Neural progenitor cell (in vitro differentiated cells): ENCODE measurements around the gene NDE1. TPM values are rescaled to one million over a fixed set of nuclear protein-coding genes. Genes with fewer than 3 reads are reported as not detected.
A peak's percentile ranks its signal among the peaks of the same experiment; 100 is the strongest.

Experiments
- DNase-seq: peaks from one replicate; pipeline ENCODE4 v3.0.0-alpha.2; 2016; ENCODE audit warnings: low spot score
- H2AFZ ChIP-seq: fragments of 200-600 bp; sonication (generic); replicated peaks from 2 replicates; pipeline ENCODE4 v1.6.1; 2016; ENCODE audit warnings: antibody characterized with exemption
- H3F3A ChIP-seq: fragments of 200-600 bp; sonication (generic); 2 replicates; pipeline ENCODE4 v1.6.1; 2016; ENCODE audit warnings: antibody characterized with exemption, low read depth
- H3K27ac ChIP-seq: fragments of 200-600 bp; sonication (generic); 2 replicates; pipeline ENCODE4 v1.5.1; 2016; ENCODE audit warnings: mild to moderate bottlenecking
- H3K27me3 ChIP-seq: fragments of 200-600 bp; sonication (generic); 2 replicates; pipeline ENCODE4 v1.6.1; 2016; ENCODE audit warnings: mild to moderate bottlenecking, moderate library complexity
- H3K36me3 ChIP-seq: fragments of 200-600 bp; sonication (generic); 2 replicates; pipeline ENCODE4 v1.5.1; 2016
- H3K4me1 ChIP-seq: fragments of 200-600 bp; sonication (generic); 2 replicates; pipeline ENCODE4 v1.6.1; 2016; ENCODE audit warnings: mixed run types
- H3K4me2 ChIP-seq: fragments of 200-600 bp; sonication (generic); 2 replicates; pipeline ENCODE4 v1.6.1; 2016
- H3K4me3 ChIP-seq: fragments of 200-600 bp; sonication (generic); 2 replicates; pipeline ENCODE4 v1.5.1; 2016
- H3K79me2 ChIP-seq: fragments of 200-600 bp; sonication (generic); 2 replicates; pipeline ENCODE4 v1.6.1; 2016; ENCODE audit warnings: low read depth
- H3K9ac ChIP-seq: fragments of 200-600 bp; sonication (generic); 2 replicates; pipeline ENCODE4 v1.6.1; 2016
- H3K9me3 ChIP-seq: fragments of 200-600 bp; sonication (generic); 2 replicates; pipeline ENCODE4 v1.5.1; 2016; ENCODE audit warnings: low read depth
- H4K20me1 ChIP-seq: fragments of 200-600 bp; sonication (generic); 2 replicates; pipeline ENCODE4 v1.6.1; 2016; ENCODE audit warnings: low read depth
- H3K27ac Mint-ChIP-seq: 3 replicates; pipeline ENCODE4 v1.8.0; 2021; ENCODE audit warnings: mixed read lengths
- H3K27me3 Mint-ChIP-seq: 2 replicates; pipeline ENCODE4 v1.8.0; 2022; ENCODE audit warnings: low read depth, mild to moderate bottlenecking, inconsistent platforms, moderate library complexity, mixed read lengths; ENCODE audit not compliant: insufficient read depth
- H3K36me3 Mint-ChIP-seq: 3 replicates; pipeline ENCODE4 v1.8.0; 2021; ENCODE audit warnings: mixed read lengths
- H3K4me1 Mint-ChIP-seq: 3 replicates; pipeline ENCODE4 v1.8.0; 2021; ENCODE audit warnings: mixed read lengths
- H3K4me3 Mint-ChIP-seq: 3 replicates; pipeline ENCODE4 v1.8.0; 2021; ENCODE audit warnings: mild to moderate bottlenecking, moderate library complexity, mixed read lengths
- H3K9me3 Mint-ChIP-seq: 3 replicates; pipeline ENCODE4 v1.8.0; 2020; ENCODE audit warnings: mixed read lengths
- CTCF ChIP-seq: fragments of 200-600 bp; sonication (generic); IDR thresholded peaks from 2 replicates; pipeline ENCODE4 v1.5.1; 2017; ENCODE audit warnings: antibody characterized with exemption, mild to moderate bottlenecking
- EZH2 ChIP-seq: fragments of 200-600 bp; sonication (generic); IDR thresholded peaks from 2 replicates; pipeline ENCODE4 v1.6.1; 2017; ENCODE audit warnings: antibody characterized with exemption, mild to moderate bottlenecking, moderate library complexity
- EZH2phosphoT487 ChIP-seq: fragments of 200-600 bp; sonication (generic); IDR thresholded peaks from 2 replicates; pipeline ENCODE4 v1.6.1; 2017; ENCODE audit warnings: antibody characterized with exemption
- total RNA-seq: library from RNA; depleted of rRNA; stranded (reverse); fragments of >200 nt; gene quantifications from 2 replicates; pipeline ENCODE4 v1.2.3, GENCODE V29; 2015; ENCODE audit warnings: low replicate concordance

The NDE1 gene
- total RNA-seq, 1 donor from 2014 or later: 85.3 TPM

GRCh38 chr16:15739950-15740349 lies 89.9 kb downstream of the NDE1 start:
- Histone ChIP-seq H3K4me3 (no peak overlapping the region), H3K79me2 (no peaks in the 10 kb centered on the region), H2AFZ (no peak overlapping the region), H3K27me3 (no peaks in the 10 kb centered on the region), H3K9ac (no peak overlapping the region), H3K4me2 (no peak overlapping the region), H4K20me1 (no peaks in the 10 kb centered on the region), H3K27ac (no peak overlapping the region), H3K9me3 (no peaks in the 10 kb centered on the region), H3K4me1 (no peaks in the 10 kb centered on the region), H3F3A (no peaks in the 10 kb centered on the region), H3K36me3 (no peaks in the 10 kb centered on the region)
- H3K27ac Mint-ChIP-seq: no peak overlapping the region
- no peaks in the 10 kb centered on the region for H3K36me3 Mint-ChIP-seq
- H3K4me3 Mint-ChIP-seq: no peak overlapping the region
- no peaks in the 10 kb centered on the region for H3K9me3 Mint-ChIP-seq
- no peak for TF ChIP-seq EZH2
- TF ChIP-seq EZH2phosphoT487: no peak
- TF ChIP-seq CTCF: no peak
- H3K4me1 Mint-ChIP-seq: no peaks in the 10 kb centered on the region
- DNase-seq: no peak
- H3K27me3 Mint-ChIP-seq: peaks cover 8% of the 10 kb centered on the region

GRCh38 chr16:15741207-15741871 lies 91.3 kb downstream of the NDE1 start:
- no peaks in the 10 kb centered on the region for H3K36me3 ChIP-seq
- no peaks in the 10 kb centered on the region for H4K20me1 ChIP-seq
- H3K9me3 ChIP-seq: no peaks in the 10 kb centered on the region
- no peak overlapping the region for H3K9ac ChIP-seq
- H2AFZ ChIP-seq: no peak overlapping the region
- TF ChIP-seq EZH2phosphoT487 (no peak), EZH2 (no peak), CTCF (no peak)
- peak overlapping the region; percentile 11 for H3K4me3 Mint-ChIP-seq
- no peak overlapping the region for H3K4me3 ChIP-seq
- no peak overlapping the region for H3K27ac ChIP-seq
- no peak overlapping the region for H3K27ac Mint-ChIP-seq
- H3K36me3 Mint-ChIP-seq: no peaks in the 10 kb centered on the region
- H3K9me3 Mint-ChIP-seq: no peaks in the 10 kb centered on the region
- no peaks in the 10 kb centered on the region for H3K4me1 Mint-ChIP-seq
- no peaks in the 10 kb centered on the region for H3K4me1 ChIP-seq
- no peaks in the 10 kb centered on the region for H3K27me3 ChIP-seq
- no peaks in the 10 kb centered on the region for H3K79me2 ChIP-seq
- DNase-seq: no peak
- H3K27me3 Mint-ChIP-seq: peaks cover 2% of the 10 kb centered on the region
- H3F3A ChIP-seq: no peaks in the 10 kb centered on the region
- no peak overlapping the region for H3K4me2 ChIP-seq

- Histone ChIP-seq H3K79me2 (no peaks in the 10 kb centered on the region), H3K27me3 (no peaks in the 10 kb centered on the region), H3K9me3 (no peaks in the 10 kb centered on the region), H3K36me3 (no peaks in the 10 kb centered on the region), H3F3A (no peaks in the 10 kb centered on the region), H3K4me2 (no peak overlapping the region), H3K27ac (no peak overlapping the region), H3K4me1 (no peaks in the 10 kb centered on the region), H3K9ac (no peak overlapping the region), H2AFZ (no peak overlapping the region), H4K20me1 (no peaks in the 10 kb centered on the region), H3K4me3 (no peak overlapping the region)
- H3K9me3 Mint-ChIP-seq: no peaks in the 10 kb centered on the region
- H3K27ac Mint-ChIP-seq: no peak overlapping the region
- DNase-seq: no peak
- H3K36me3 Mint-ChIP-seq: no peaks in the 10 kb centered on the region
- no peaks in the 10 kb centered on the region for H3K4me1 Mint-ChIP-seq
- peaks cover 2% of the 10 kb centered on the region for H3K27me3 Mint-ChIP-seq
- H3K4me3 Mint-ChIP-seq: no peak overlapping the region
- TF ChIP-seq EZH2 (no peak), EZH2phosphoT487 (no peak), CTCF (no peak)
Observed at GRCh38 chr16:15742716-15743115, 92.7 kb downstream of the NDE1 start.
